NCI-H2171 (cell line): ENCODE measurements around the gene RNF222.

Source experiments
- DNase-seq: peaks from one replicate; lab custom pipeline; 2025; lab: John Stamatoyannopoulos, UW

The RNF222 gene

DNA sequence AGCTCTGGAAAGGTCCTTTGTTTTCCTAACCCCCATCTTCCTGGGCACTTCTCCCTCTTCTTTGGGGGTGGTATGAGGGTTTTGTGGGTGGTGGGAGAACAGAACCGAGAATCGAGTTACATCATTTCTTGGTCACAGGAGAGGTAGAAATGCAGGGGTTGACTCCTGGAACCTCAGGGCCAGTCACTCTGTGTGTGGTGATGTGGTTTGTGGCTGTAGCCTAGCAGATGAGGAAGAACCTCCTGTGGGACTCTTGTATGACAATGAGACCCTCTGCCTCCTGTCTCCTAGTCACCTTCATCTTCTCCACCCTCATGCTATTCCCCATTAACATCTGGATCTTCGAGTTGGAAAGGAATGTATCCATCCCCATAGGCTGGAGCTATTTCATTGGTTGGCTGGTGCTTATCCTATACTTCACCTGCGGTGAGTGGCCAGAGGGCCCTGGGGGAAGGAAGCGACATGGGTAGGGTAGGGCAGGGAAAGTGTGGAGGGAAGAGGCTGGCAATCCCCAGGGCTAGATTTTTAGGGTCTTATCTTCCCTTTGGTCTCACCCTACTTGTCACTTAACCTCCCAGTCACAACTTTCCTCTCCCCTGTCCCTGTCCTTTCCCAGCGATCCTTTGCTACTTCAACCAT lies 52.5 kb downstream of the RNF222 start:
- no peak for DNase-seq

DNA sequence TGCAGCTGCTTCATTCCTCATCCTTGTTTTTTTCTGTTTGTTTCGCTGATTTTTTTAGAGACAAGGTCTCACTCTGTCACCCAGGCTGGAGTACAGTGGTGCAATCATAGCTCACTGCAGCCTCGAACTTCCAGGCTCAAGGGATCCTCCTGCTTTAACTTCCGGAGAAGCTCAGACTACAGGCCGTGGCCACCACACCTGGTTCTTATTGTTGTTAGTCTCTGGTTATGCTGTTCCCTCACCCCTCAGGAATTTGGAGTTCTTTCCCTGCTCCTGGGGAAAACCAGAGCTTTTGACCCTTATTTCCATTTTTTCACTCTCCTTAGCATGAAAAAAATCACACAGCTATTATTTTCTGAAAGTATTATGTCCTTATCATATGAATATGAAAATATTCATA lies 56.2 kb downstream of the RNF222 start:
- no peak for DNase-seq
